NOMO-1 treated with DMSO at 0.1 percent for 48 hours (cell line): ENCODE measurements around the gene MDH1.
"Not testable (repeated sequence)": the region's sequence is repeated elsewhere in the genome, so short reads cannot be mapped to it uniquely, and the experiment has no call there.

Experiments used
- DNase-seq: peaks from one replicate; lab custom pipeline; 2025; ENCODE audit not compliant: unreplicated experiment; lab: John Stamatoyannopoulos, UW

MDH1 gene

DNA sequence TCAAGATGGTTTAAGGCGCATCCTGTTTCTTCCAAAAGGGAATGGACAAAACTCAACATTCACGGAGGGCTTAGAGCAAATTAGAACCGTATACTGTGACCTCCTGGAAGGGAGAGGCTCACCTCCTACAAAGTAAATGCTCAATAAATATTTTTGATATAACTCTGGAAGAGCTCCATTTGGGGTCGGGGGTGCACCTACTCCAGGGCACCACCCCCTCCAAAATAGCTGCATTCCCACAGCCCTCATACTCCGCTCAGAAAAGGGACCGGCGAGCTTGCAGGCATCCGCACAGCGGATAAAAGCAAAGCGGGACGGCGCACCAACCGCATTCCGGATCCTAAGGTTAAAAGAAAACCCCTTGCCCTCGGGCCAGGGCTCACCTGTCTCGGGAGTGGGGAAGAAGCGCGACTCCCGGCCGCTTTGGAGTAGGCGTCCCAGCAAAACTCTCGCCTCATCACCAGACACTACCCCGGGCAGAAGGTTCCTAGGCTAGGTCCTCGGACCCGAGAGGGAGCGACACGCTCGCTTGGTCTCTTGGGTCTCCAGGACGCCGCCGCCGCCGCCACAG lies 864 bp upstream of the MDH1 start:
- DNase-seq = no peak

DNA sequence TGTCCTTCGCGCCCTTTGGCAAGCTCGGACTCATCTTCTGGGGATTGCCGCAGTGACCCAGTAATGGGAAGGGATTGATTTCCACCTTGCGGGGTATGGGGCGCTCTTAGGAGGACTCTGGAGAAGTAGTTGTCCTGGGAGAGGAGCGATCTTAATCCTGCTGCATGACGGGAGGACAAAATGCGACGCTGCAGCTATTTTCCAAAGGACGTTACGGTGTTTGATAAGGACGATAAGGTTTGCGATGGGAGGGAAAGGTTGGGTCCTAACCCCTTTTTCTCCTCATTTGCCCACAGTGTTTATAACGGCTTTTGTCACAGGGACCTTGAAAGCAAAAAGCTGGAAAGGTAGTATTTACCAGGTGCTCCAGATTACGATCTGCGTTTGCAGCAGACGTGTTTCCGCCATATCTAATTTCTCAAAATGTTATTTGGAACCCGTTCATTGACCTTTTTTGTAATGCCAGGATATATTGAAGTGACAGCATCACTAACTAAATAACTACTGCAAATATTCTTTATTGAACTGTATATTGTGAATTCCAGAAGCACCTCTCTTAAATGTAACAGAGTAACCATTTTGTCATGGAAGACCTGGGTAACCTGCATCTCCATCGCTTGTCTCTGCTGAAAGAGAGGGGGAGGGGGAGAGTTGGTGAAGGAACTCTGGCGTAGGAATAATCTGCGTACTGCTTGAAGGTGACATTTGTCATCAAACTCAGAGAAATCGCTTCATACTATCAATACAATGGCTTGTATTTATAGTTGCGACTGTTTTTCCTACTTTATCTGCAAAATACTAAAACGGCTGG lies 590 bp downstream of the MDH1 start:
- peak; percentile 12 for DNase-seq

GRCh38 chr2:63590626-63591408 lies 2.1 kb downstream of the MDH1 start:
- DNase-seq = peak; percentile 89

- peak; percentile 24 for DNase-seq
These were observed 2.9 kb downstream of the MDH1 start for GRCh38 chr2:63591566-63592175.

DNA sequence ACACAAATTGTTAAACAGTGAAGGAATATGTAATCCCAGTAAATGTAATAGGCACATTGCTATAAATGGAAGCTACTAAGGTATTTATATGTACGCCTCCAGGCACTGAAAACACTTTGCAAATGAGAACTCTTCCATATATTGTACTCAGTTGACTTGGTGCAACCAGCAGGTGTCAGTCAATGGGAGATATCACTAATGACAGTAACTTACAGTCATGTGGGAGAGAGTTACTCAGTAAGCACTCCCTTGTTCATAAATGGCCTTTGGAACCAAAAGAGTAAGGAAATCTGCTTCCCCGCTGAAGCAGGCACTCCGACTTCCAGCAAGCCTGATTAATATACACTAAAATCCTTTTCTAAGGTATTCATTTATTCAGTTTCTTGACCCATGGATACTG lies 5.9 kb downstream of the MDH1 start:
- DNase-seq = no peak

- DNase-seq = no peak
These were observed 7.7 kb downstream of the MDH1 start for GRCh38 chr2:63596401-63596883.

DNA sequence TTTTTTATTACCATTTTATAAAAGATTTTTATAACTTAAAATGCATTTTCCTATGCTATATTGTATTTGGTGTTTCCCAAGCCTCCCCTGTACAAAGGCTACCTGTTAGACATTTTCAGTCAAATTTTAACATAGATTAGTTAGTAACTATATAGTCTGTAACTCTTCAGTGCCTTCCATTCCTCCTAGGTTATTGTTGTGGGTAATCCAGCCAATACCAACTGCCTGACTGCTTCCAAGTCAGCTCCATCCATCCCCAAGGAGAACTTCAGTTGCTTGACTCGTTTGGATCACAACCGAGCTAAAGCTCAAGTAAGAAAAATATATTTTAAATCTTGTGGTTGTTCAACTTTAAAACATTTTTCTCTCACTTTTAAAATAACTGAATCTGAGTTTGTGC lies 10.2 kb downstream of the MDH1 start:
- DNase-seq = no peak

DNA sequence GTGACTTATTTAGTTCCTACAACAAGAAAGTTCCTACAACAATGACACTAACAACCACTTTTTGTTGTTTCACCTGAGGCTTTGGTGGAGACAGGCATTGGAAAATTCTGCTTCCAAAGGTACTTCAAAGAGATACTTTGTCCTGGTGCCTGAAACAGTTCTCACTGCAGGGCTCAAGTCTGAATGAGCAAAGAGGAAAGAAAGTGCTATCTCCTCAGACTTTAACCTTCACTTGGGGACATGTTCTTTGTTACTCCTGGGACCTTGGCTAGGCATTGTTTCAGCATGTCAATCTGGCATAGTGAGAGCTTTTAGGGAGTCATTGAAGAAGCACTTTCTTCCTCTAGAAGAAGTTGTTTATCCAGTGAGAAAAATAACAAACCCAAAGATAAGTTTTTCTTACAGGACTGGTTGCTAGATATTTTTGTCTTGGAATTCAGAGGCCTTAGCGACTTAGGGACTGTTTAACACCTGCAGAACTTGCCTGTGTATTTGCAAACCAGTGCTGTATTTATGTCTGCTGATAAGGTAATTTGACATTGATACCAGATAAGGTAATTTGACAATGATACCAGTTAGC lies 12.2 kb downstream of the MDH1 start:
- DNase-seq = no peak

- no peak for DNase-seq
These were observed 15.9 kb downstream of the MDH1 start for GRCh38 chr2:63604666-63605065.

GRCh38 chr2:63608865-63609264 lies 20.1 kb downstream of the MDH1 start:
- not testable (repeated sequence) for DNase-seq

DNA sequence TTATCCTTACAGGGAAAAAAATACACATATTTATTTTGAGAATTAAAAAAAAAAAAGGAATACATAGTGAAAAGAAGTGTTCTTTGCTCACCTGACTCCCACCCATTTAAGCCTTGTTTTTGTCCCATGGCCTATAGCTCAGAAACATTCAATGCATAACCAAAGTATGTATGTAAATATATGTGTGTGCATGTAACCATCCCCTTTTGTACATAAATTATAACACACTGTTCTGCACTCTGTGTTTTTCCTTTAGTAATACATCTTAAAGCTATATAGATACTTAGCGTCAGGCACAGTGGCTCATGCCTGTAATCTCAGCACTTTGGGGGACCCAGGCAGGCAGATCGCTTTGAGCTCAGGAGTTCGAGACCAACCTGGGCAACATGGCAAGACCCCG lies 21.8 kb downstream of the MDH1 start:
- no peak for DNase-seq

- DNase-seq = no peak
These were observed 24.7 kb downstream of the MDH1 start for GRCh38 chr2:63613391-63613901.

GRCh38 chr2:63614448-63614968 lies 25.7 kb downstream of the MDH1 start:
- no peak for DNase-seq

DNA sequence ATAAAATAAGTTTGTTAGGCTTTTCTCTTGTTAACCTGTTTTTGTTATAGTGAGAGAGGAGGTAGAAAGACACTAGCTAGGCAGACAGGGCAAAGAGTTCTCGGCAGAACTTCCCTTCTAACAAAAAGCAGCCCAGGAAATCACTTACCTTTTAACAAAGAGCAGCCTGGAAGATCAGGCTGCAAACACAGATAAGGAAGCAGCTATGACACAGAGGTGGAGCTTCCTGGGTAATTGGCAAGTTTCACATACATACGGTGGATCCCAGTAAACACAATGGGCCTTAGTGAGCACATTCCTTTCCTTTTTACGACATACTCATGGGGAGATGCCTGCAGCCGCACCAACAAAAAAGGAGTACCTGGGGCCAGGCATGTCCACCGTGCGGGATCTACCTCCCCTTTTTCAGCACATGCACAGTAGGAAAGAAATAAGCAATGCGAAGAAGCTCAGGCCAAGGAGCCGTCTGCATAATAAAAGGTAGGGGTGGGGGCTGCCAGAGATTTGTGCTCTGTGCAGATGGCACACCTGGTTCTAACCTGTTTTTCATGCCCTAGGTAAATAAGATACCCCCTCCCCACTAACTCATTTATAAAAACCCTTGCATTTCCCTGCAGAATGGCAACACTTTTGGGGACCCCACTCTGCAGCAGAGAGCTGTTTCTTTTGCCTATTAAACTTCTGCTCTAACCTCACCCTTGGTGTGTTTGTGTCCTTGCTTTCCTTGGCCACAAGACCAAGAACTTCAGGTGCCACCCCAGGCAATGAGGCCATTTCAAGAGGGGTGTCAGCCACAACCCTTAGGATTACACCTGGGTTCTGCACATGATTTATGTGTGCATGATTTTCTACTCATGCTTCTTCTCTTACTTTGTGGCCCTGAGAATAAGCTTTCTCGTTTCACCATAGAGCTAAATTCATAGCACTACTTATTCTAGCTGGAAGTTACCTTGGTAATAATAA lies 26.5 kb downstream of the MDH1 start:
- no peak for DNase-seq

DNA sequence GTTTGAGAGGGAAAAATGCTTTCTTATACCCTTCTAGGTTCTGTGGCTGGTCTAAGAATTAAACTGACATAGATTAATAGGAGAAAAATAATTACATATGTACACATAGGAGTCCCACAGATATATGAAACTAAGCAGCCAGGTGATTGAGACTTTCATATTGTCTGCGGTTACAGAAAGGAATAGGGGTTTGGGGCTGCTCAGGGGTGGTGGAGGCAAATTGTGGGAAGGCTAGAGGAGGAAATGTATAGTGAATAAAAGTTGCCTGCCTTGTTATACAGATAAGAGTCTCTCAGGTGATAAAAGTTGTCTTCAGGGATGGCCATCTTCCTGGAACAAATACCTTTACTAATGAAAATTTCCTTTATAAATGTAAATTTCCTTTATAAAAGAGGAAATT lies 28.6 kb downstream of the MDH1 start:
- no peak for DNase-seq

- no peak for DNase-seq
These were observed 30.6 kb downstream of the MDH1 start for GRCh38 chr2:63619328-63619727.

- DNase-seq = no peak
These were observed 34.0 kb downstream of the MDH1 start for GRCh38 chr2:63622751-63623150.

DNA sequence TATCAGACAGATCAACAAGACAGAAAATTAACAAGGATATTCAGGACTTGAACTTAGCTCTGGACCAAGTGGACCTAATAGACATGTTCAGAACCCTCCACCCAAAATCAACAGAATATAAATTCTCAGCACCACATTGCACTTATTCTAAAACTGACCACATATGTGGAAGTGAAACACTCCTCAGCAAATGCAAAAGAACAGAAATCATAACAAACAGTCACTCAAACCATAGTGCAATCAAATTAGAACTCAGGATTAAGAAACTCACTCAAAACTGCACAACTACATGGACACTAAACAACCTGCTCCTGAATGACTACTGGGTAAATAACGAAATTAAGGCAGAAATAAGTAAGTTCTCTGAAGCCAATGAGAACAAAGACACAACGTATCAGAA lies 35.0 kb downstream of the MDH1 start:
- not testable (repeated sequence) for DNase-seq

- DNase-seq = no peak
These were observed 39.1 kb downstream of the MDH1 start for GRCh38 chr2:63627866-63628265.
